HepG2 (cell line): ENCODE results near the gene GADL1. TPM values are rescaled to one million over a fixed set of nuclear protein-coding genes. Genes with fewer than 3 reads are reported as not detected.

ENCODE experiments used
- ATAC-seq: fragments of 200-7000 bp; cut with Tn5 transposase; 3 replicates; pipeline ENCODE4 v1.9.1; 2020; ENCODE audit warnings: mild to moderate bottlenecking, moderate library complexity
- BruUV-seq: library from RNA; stranded (reverse); fragments of 400-500 nt; replicated peaks from 2 replicates; lab custom pipeline; 2021; lab: Mats Ljungman, UMichigan
- CTCF ChIA-PET: fragments of 300-600 bp; formaldehyde crosslinking; extraction: SDS; loops from one replicate; lab custom pipeline; 2021; ENCODE audit warnings: low total read pairs, inconsistent platforms, low intra/inter-chr PET ratio; lab: Yijun Ruan, JAX
- POLR2A ChIA-PET: fragments of 350-600 bp; sonication (Branson Sonifier 250); formaldehyde crosslinking; loops from one replicate; lab custom pipeline; 2020; ENCODE audit warnings: antibody characterized with exemption, inconsistent platforms; lab: Yijun Ruan, JAX
- DNase-seq: peaks from one replicate; pipeline ENCODE4 v3.0.0-alpha.2; 2015; ENCODE audit warnings: low spot score
- FAIRE-seq: peaks from 3 replicates; lab custom pipeline; 2011; peaks lifted over from hg19 to GRCh38; lab: Jason Lieb, UNC
- H2AFZ ChIP-seq: one replicate; pipeline ENCODE4 v1.6.1; 2011; ENCODE audit warnings: low read length, inconsistent platforms
- H3K27ac ChIP-seq: fragments of 300-600 bp; 3 replicates; pipeline ENCODE4 v1.8.0; 2011; ENCODE audit warnings: mixed run types, mild to moderate bottlenecking, mixed read lengths, low read length, inconsistent platforms; ENCODE audit not compliant: insufficient read depth; ENCODE audit errors: extremely low read length
- H3K27me3 ChIP-seq, 2 experiments: fragments of 200-600 bp in 1 of 2; 2 replicates in 1 of 2; 3 replicates in 1 of 2; pipeline versions ENCODE4 v1.6.0 to v1.8.0; 2011; ENCODE audit warnings: low read length in 2 of 2, mild to moderate bottlenecking in 2 of 2, moderate library complexity in 2 of 2, inconsistent platforms in 1 of 2; ENCODE audit not compliant: insufficient read depth in 2 of 2, control insufficient read depth in 1 of 2
- H3K36me3 ChIP-seq, 2 experiments: fragments of 200-600 bp in 1 of 2; replicated peaks in 1 of 2; 2 replicates in 1 of 2; 3 replicates in 1 of 2; pipeline versions ENCODE4 v1.5.1 to v1.8.0; 2011; ENCODE audit warnings: low read length in 2 of 2, inconsistent platforms in 1 of 2; ENCODE audit not compliant: insufficient read depth in 2 of 2, control insufficient read depth in 1 of 2
- H3K4me1 ChIP-seq: 2 replicates; pipeline ENCODE4 v1.5.1; 2012; ENCODE audit warnings: low read length, inconsistent platforms; ENCODE audit not compliant: insufficient read depth
- H3K4me2 ChIP-seq: 2 replicates; pipeline ENCODE4 v1.6.0; 2011; ENCODE audit warnings: low read depth, low read length, inconsistent platforms
- H3K4me3 ChIP-seq, 3 experiments: fragments of 200-600 bp in 1 of 3; sonication (generic), shearing (Covaris generic) in 1 of 3; replicated peaks in 1 of 3; 2 replicates each; pipeline ENCODE4 v1.5.1; 2011 to 2016; ENCODE audit warnings: low read length in 3 of 3, inconsistent platforms in 2 of 3, low read depth in 2 of 3, mild to moderate bottlenecking in 2 of 3, control low read depth in 1 of 3, mixed read lengths in 1 of 3; ENCODE audit not compliant: insufficient read depth in 1 of 3
- H3K79me2 ChIP-seq: one replicate; pipeline ENCODE4 v1.6.1; 2011; ENCODE audit warnings: low read length, inconsistent platforms; ENCODE audit not compliant: insufficient read depth
- H3K9ac ChIP-seq: 2 replicates; pipeline ENCODE4 v1.6.0; 2011; ENCODE audit warnings: mild to moderate bottlenecking, low read depth, low read length, inconsistent platforms; ENCODE audit not compliant: insufficient read depth
- H3K9me3 ChIP-seq: 2 replicates; pipeline ENCODE4 v1.5.1; 2012; ENCODE audit warnings: mild to moderate bottlenecking, low read length
- H4K20me1 ChIP-seq: 2 replicates; pipeline ENCODE4 v1.6.0; 2011; ENCODE audit warnings: inconsistent platforms, mild to moderate bottlenecking, low read length, moderate library complexity; ENCODE audit not compliant: insufficient read depth
- ATF6 ChIP-seq: sonication (generic); formaldehyde crosslinking; conservative IDR thresholded peaks from 2 replicates; pipeline ENCODE4 v1.4.0; 2020; ENCODE audit warnings: missing genetic modification reagents
- GTF3A ChIP-seq: sonication (generic); formaldehyde crosslinking; conservative IDR thresholded peaks from 2 replicates; pipeline ENCODE4 v1.4.0; 2020; ENCODE audit warnings: mild to moderate bottlenecking, missing genetic modification reagents
- MXD3 ChIP-seq: IDR thresholded peaks from 2 replicates; pipeline ENCODE4 v1.6.1; 2016; ENCODE audit warnings: mild to moderate bottlenecking, missing biosample characterization, missing genetic modification reagents
- PATZ1 ChIP-seq: sonication (generic); formaldehyde crosslinking; IDR thresholded peaks from 2 replicates; pipeline ENCODE4 v1.4.0; 2020; ENCODE audit warnings: missing genetic modification reagents
- THYN1 ChIP-seq: sonication (generic); formaldehyde crosslinking; IDR thresholded peaks from 2 replicates; pipeline ENCODE4 v1.8.1; 2023; ENCODE audit warnings: low read depth, mild to moderate bottlenecking, moderate library complexity, missing genetic modification reagents, borderline replicate concordance
- ZNF138 ChIP-seq: sonication (generic); formaldehyde crosslinking; IDR thresholded peaks from 2 replicates; pipeline ENCODE4 v1.5.0; 2020; ENCODE audit warnings: mild to moderate bottlenecking, low read depth, missing genetic modification reagents
- ZNF274 ChIP-seq: sonication (generic); formaldehyde crosslinking; IDR thresholded peaks from 2 replicates; pipeline ENCODE4 v1.5.1; 2020; ENCODE audit warnings: mild to moderate bottlenecking, missing genetic modification reagents
- ZNF720 ChIP-seq: sonication (generic); formaldehyde crosslinking; IDR thresholded peaks from 2 replicates; pipeline ENCODE4 v1.4.0; 2020; ENCODE audit warnings: missing genetic modification reagents
- WGBS: methylation state at CpG from one replicate; pipeline ENCODE4 v1.1.6; 2017; ENCODE audit warnings: low lambda C conversion rate; 5-methylcytosine and 5-hydroxymethylcytosine counted together
- in situ Hi-C: cut with HindIII; loops from 2 replicates; pipeline ENCODE4 v1.10.0; 2017; ENCODE audit warnings: low pct_unique_long_range_greater_than_20kb; ENCODE audit not compliant: extremely low pct_ligation_motif_present
- intact Hi-C: fragments of 100-400 bp; cut with micrococcal nuclease; formaldehyde crosslinking; loops from one replicate; pipeline ENCODE4 v1.10.0; 2022; ENCODE audit not compliant: unreplicated experiment
- polyA plus RNA-seq, 8 experiments: library from polyadenylated mRNA; depleted of rRNA in 3 of 8; stranded (reverse) in 7 of 8; unstranded in 1 of 8; fragments of >200 nt; fragmentation: Illumina TruSeq in 4 of 8; extraction: Trizol in 4 of 8; gene quantifications; 2 replicates each; pipeline versions ENCODE4 v1.2.1 to v1.2.3, GENCODE V29; 2011 to 2016; ENCODE audit warnings: low read depth in 4 of 8, missing spikeins in 1 of 8, mixed read lengths in 1 of 8; ENCODE audit not compliant: insufficient read depth in 1 of 8
- total RNA-seq, 5 experiments: library from RNA; depleted of rRNA; stranded (reverse); fragments of >200 nt; fragmentation: Illumina TruSeq; extraction: Trizol; gene quantifications; 2 replicates each; pipeline ENCODE4 v1.2.3, GENCODE V29; 2016; ENCODE audit warnings: low read depth in 1 of 5
- TF ChIP-seq, protein P1 (sequence below): IDR thresholded peaks from 2 replicates; pipeline ENCODE4 v1.6.1; 2016; ENCODE audit warnings: missing genetic modification reagents, missing compliant biosample characterization

The GADL1 gene
- total and polyA plus RNA-seq, 2 of the 13 experiments (the other 11 are each of a cell fraction or from before 2014, with no cell fraction given) = not detected

- TF ChIP-seq ATF6 = no peak
- TF ChIP-seq ZNF720 (CRISPR knock-in tag) = no peak
- TF ChIP-seq ZNF138 (CRISPR knock-in tag) = no peak
- TF ChIP-seq, protein P1, sequence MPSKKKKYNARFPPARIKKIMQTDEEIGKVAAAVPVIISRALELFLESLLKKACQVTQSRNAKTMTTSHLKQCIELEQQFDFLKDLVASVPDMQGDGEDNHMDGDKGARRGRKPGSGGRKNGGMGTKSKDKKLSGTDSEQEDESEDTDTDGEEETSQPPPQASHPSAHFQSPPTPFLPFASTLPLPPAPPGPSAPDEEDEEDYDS (CRISPR knock-in tag) = no peak
- no peak for TF ChIP-seq THYN1 (CRISPR knock-in tag)
- no peak for TF ChIP-seq PATZ1
- TF ChIP-seq ZNF274 (CRISPR knock-in tag) = no peak
- TF ChIP-seq MXD3 = no peak
- TF ChIP-seq GTF3A (CRISPR knock-in tag) = no peak
- TF ChIP-seq, all 625 proteins: peak for 0
- no TSS peak for BruUV-seq
- Histone ChIP-seq H3K9me3 (no peaks in the 10 kb centered on the region), H3K79me2 (no peaks in the 10 kb centered on the region), H3K4me3 (no peak overlapping the region), H3K27me3 (no peaks in the 10 kb centered on the region), H3K36me3 (no peaks in the 10 kb centered on the region), H3K27ac (no peak overlapping the region), H4K20me1 (no peaks in the 10 kb centered on the region), H3K4me1 (peaks cover 21% of the 10 kb centered on the region), H3K9ac (no peak overlapping the region), H3K4me2 (no peak overlapping the region), H2AFZ (no peak overlapping the region)
- DNase-seq = no peak
- ATAC-seq = no peak
- FAIRE-seq = no peak
- POLR2A ChIA-PET = no interaction called here
- CTCF ChIA-PET = no interaction called here
- in situ Hi-C loops (no loop called here), intact Hi-C loops (no loop called here)
- WGBS = 67% methylated on average over 4 of the region's 4 CpGs
These were observed 181.5 kb downstream of the GADL1 start for GRCh38 chr3:30712991-30713390.
